ENCODE measurements around the gene MICAL3. TPM values are rescaled to one million over a fixed set of nuclear protein-coding genes. Genes with fewer than 3 reads are reported as not detected.

The MICAL3 gene
- total RNA-seq, 1 experiment from 2014 or later = 47.1 TPM

- ChIA-PET POLR2A (no interaction called here), CTCF (interaction anchor here (0.6 to 1.8 kb wide), 7 partner anchors 11 to 334 kb away, joined by 3 to 15 read pairs (median 7); no protein-coding TSS in a partner anchor)
- H3K9me3 ChIP-seq (ENCODE audit: control insufficient read depth, insufficient read depth, low read depth, low read length) = no peaks in the 10 kb centered on the region
- intact Hi-C loops (cut with micrococcal nuclease; ENCODE audit: unreplicated experiment) = loop anchor here (5.0 kb wide), 1 partner anchor 40 kb away; no protein-coding TSS in a partner anchor
- H3K27me3 ChIP-seq (ENCODE audit: control insufficient read depth, insufficient read depth, low read length) = no peaks in the 10 kb centered on the region
- in situ Hi-C loops (cut with HindIII; ENCODE audit: low pct_unique_long_range_greater_than_20kb, low sequenced_read_pairs) = no loop called here
- no TSS peak for BruUV-seq (replicated peaks)
- no peak for TF ChIP-seq POLR2AphosphoS5 (IDR thresholded peaks at IDR 0.05; ENCODE audit: low read depth, low read length)
- TF ChIP-seq REST (IDR thresholded peaks at IDR 0.05; ENCODE audit: insufficient read depth in 1 of 2, low read depth in 2 of 2, low read length in 1 of 2) = no peak
- no peak for TF ChIP-seq CTCF (IDR thresholded peaks at IDR 0.05)
- TF ChIP-seq TCF7L2 (IDR thresholded peaks at IDR 0.05; ENCODE audit: low read depth, low read length) = no peak
- no peak for TF ChIP-seq SIN3A (IDR thresholded peaks at IDR 0.05; ENCODE audit: borderline replicate concordance, insufficient read depth, low read depth, low read length)
- peaks cover 32% of the 10 kb centered on the region for H3K4me1 ChIP-seq (ENCODE audit: control insufficient read depth, insufficient read depth, low read length)
- no peak overlapping the region for H3K27ac ChIP-seq (ENCODE audit: low read length)
- DNase-seq (ENCODE audit: low read depth, low spot score) (no peak), ATAC-seq (no peak)
- no peak overlapping the region for H3K4me3 ChIP-seq (ENCODE audit: low read depth in 2 of 2, low read length in 2 of 2)
- no peaks in the 10 kb centered on the region for H3K36me3 ChIP-seq (ENCODE audit: control insufficient read depth, insufficient read depth, low read length)
These were observed 282.4 kb downstream of the MICAL3 start for GRCh38 chr22:17741866-17742526.

GRCh38 chr22:17739196-17739975 lies 285.0 kb downstream of the MICAL3 start:
- H3K27me3 ChIP-seq (ENCODE audit: control insufficient read depth, insufficient read depth, low read length) = no peaks in the 10 kb centered on the region
- no TSS peak for BruUV-seq (replicated peaks)
- TF ChIP-seq POLR2AphosphoS5 (IDR thresholded peaks at IDR 0.05; ENCODE audit: low read depth, low read length) = no peak
- TF ChIP-seq CTCF (IDR thresholded peaks at IDR 0.05) = no peak
- no peak for TF ChIP-seq REST (IDR thresholded peaks at IDR 0.05; ENCODE audit: insufficient read depth in 1 of 2, low read depth in 2 of 2, low read length in 1 of 2)
- TF ChIP-seq TCF7L2 (IDR thresholded peaks at IDR 0.05; ENCODE audit: low read depth, low read length) = no peak
- in situ Hi-C loops (cut with HindIII; ENCODE audit: low pct_unique_long_range_greater_than_20kb, low sequenced_read_pairs) (no loop called here), intact Hi-C loops (cut with micrococcal nuclease; ENCODE audit: unreplicated experiment) (no loop called here)
- no peak overlapping the region for H3K27ac ChIP-seq (ENCODE audit: low read length)
- CTCF ChIA-PET = no interaction called here
- ATAC-seq = no peak
- no peaks in the 10 kb centered on the region for H3K9me3 ChIP-seq (ENCODE audit: control insufficient read depth, insufficient read depth, low read depth, low read length)
- POLR2A ChIA-PET = interaction anchor here (0.5 kb wide), 1 partner anchor 260 kb away, joined by 8 read pairs; no protein-coding TSS in a partner anchor
- no peak overlapping the region for H3K4me3 ChIP-seq (ENCODE audit: low read depth in 2 of 2, low read length in 2 of 2)
- H3K36me3 ChIP-seq (ENCODE audit: control insufficient read depth, insufficient read depth, low read length) = peaks cover 7% of the 10 kb centered on the region; the same call in 1 of the 2 replicates
- peaks cover 18% of the 10 kb centered on the region for H3K4me1 ChIP-seq (ENCODE audit: control insufficient read depth, insufficient read depth, low read length)
- DNase-seq (ENCODE audit: low read depth, low spot score) = no peak

Data from Panc1 (cell line).